H1 (cell line): ENCODE results near the gene RPS17. TPM values are rescaled to one million over a fixed set of nuclear protein-coding genes. Genes with fewer than 3 reads are reported as not detected.

Experiments
- CTCF ChIA-PET: fragments of 300-600 bp; sonication (Branson Sonifier 250); formaldehyde crosslinking; loops from one replicate; lab custom pipeline; 2021; ENCODE audit not compliant: partially characterized antibody; lab: Charles Lee
- POLR2A ChIA-PET: fragments of 300-600 bp; sonication (Branson Sonifier 250); formaldehyde crosslinking; loops from one replicate; lab custom pipeline; 2021; ENCODE audit warnings: inconsistent platforms; ENCODE audit not compliant: partially characterized antibody; lab: Charles Lee
- DNase-seq, 2 experiments: peaks; one replicate each; pipeline versions ENCODE4 v3.0.0 to v3.0.0-alpha.2; 2010 to 2022; ENCODE audit warnings: low spot score in 2 of 2, low read depth in 1 of 2, mixed read lengths in 1 of 2
- FAIRE-seq: peaks from 2 replicates; lab custom pipeline; 2011; peaks lifted over from hg19 to GRCh38; lab: Jason Lieb, UNC
- H2AFZ ChIP-seq: 2 replicates; pipeline ENCODE4 v1.8.1; 2012; ENCODE audit warnings: low read length, inconsistent platforms
- H2AK5ac ChIP-seq: 2 replicates; pipeline ENCODE4 v1.6.1; 2013; ENCODE audit warnings: low read depth, low read length
- H2BK120ac ChIP-seq: replicated peaks from 2 replicates; pipeline ENCODE3; 2013; ENCODE audit warnings: low read depth, low read length, inconsistent platforms
- H2BK12ac ChIP-seq: 2 replicates; pipeline ENCODE4 v1.6.1; 2013; ENCODE audit warnings: low read depth, low read length
- H2BK15ac ChIP-seq: 2 replicates; pipeline ENCODE4 v1.6.1; 2013; ENCODE audit warnings: low read length
- H2BK20ac ChIP-seq: 2 replicates; pipeline ENCODE4 v1.6.1; 2013; ENCODE audit warnings: low read length
- H2BK5ac ChIP-seq: 2 replicates; pipeline ENCODE4 v1.6.1; 2013; ENCODE audit warnings: low read depth, low read length
- H3K14ac ChIP-seq: 2 replicates; pipeline ENCODE4 v1.6.1; 2013; ENCODE audit warnings: inconsistent platforms; ENCODE audit not compliant: insufficient read length
- H3K18ac ChIP-seq: 2 replicates; pipeline ENCODE4 v1.6.1; 2013; ENCODE audit warnings: low read length; ENCODE audit errors: extremely low read depth
- H3K23ac ChIP-seq: 2 replicates; pipeline ENCODE4 v1.6.1; 2013; ENCODE audit warnings: inconsistent platforms; ENCODE audit not compliant: insufficient read length
- H3K23me2 ChIP-seq: 2 replicates; pipeline ENCODE4 v1.6.1; 2013; ENCODE audit warnings: low read depth, low read length
- H3K27ac ChIP-seq: 2 replicates; pipeline ENCODE4 v1.6.1; 2011; ENCODE audit warnings: low read depth, low read length, inconsistent platforms
- H3K27me3 ChIP-seq, 4 experiments: replicated peaks in 1 of 4; 1 replicate in 1 of 4; 2 replicates in 3 of 4; pipeline versions ENCODE4 v1.6.1 to v1.8.1; 2011 to 2013; ENCODE audit warnings: low read length in 3 of 4, mild to moderate bottlenecking in 3 of 4, inconsistent platforms in 2 of 4, mixed read lengths in 2 of 4, moderate library complexity in 1 of 4; ENCODE audit not compliant: control insufficient read depth in 3 of 4, insufficient read depth in 3 of 4; ENCODE audit errors: extremely low read depth in 1 of 4
- H3K36me3 ChIP-seq, 4 experiments: 2 replicates each; pipeline versions ENCODE4 v1.6.1 to v1.8.1; 2011 to 2013; ENCODE audit warnings: mild to moderate bottlenecking in 4 of 4, low read length in 3 of 4, moderate library complexity in 2 of 4, control low read depth in 1 of 4, inconsistent platforms in 1 of 4; ENCODE audit not compliant: insufficient read depth in 4 of 4, control insufficient read depth in 2 of 4
- H3K4ac ChIP-seq: replicated peaks from 2 replicates; pipeline ENCODE3; 2013; ENCODE audit warnings: low read length, low read depth, mixed read lengths, inconsistent platforms; ENCODE audit not compliant: insufficient read length
- H3K4me1 ChIP-seq, 4 experiments: replicated peaks in 1 of 4; 1 replicate in 1 of 4; 2 replicates in 3 of 4; pipeline versions ENCODE4 v1.6.1 to v1.8.1; 2011 to 2013; ENCODE audit warnings: low read length in 3 of 4, inconsistent platforms in 2 of 4, mixed read lengths in 1 of 4; ENCODE audit not compliant: insufficient read depth in 4 of 4, control insufficient read depth in 3 of 4
- H3K4me2 ChIP-seq, 2 experiments: 2 replicates each; pipeline versions ENCODE4 v1.6.1 to v1.8.1; 2011 to 2013; ENCODE audit warnings: low read depth in 2 of 2, low read length in 2 of 2, control low read depth in 1 of 2, inconsistent platforms in 1 of 2, mild to moderate bottlenecking in 1 of 2; ENCODE audit not compliant: insufficient read depth in 1 of 2
- H3K4me3 ChIP-seq, 4 experiments: fragments of 200-600, 300-600 bp in 1 of 4; sonication (generic), shearing (Covaris generic), sonication (Bioruptor Twin) in 1 of 4; 2 replicates each; pipeline versions ENCODE4 v1.5.1 to v1.8.1; 2011 to 2016; ENCODE audit warnings: low read length in 4 of 4, low read depth in 3 of 4, control low read depth in 2 of 4, inconsistent platforms in 2 of 4, mild to moderate bottlenecking in 2 of 4, mixed read lengths in 1 of 4, moderate library complexity in 1 of 4; ENCODE audit not compliant: insufficient read depth in 2 of 4; ENCODE audit errors: extremely low read depth in 1 of 4
- H3K56ac ChIP-seq: replicated peaks from 2 replicates; pipeline ENCODE3; 2013; ENCODE audit warnings: low read depth, mild to moderate bottlenecking, mixed read lengths, low read length, inconsistent platforms; ENCODE audit not compliant: insufficient read length
- H3K79me1 ChIP-seq: 2 replicates; pipeline ENCODE4 v1.6.1; 2013; ENCODE audit warnings: low read depth, low read length, control low read depth
- H3K79me2 ChIP-seq, 2 experiments: 2 replicates each; pipeline versions ENCODE4 v1.6.1 to v1.8.1; 2012 to 2013; ENCODE audit warnings: low read length in 2 of 2, mild to moderate bottlenecking in 2 of 2, inconsistent platforms in 1 of 2; ENCODE audit not compliant: insufficient read depth in 2 of 2, control insufficient read depth in 1 of 2
- H3K9ac ChIP-seq, 4 experiments: replicated peaks in 1 of 4; 1 replicate in 1 of 4; 2 replicates in 3 of 4; pipeline versions ENCODE4 v1.6.1 to v1.8.1; 2011 to 2013; ENCODE audit warnings: low read depth in 3 of 4, low read length in 3 of 4, control low read depth in 2 of 4, mild to moderate bottlenecking in 2 of 4, moderate library complexity in 2 of 4, inconsistent platforms in 1 of 4; ENCODE audit errors: extremely low read depth in 1 of 4
- H3K9me3 ChIP-seq, 2 experiments: 2 replicates each; pipeline versions ENCODE4 v1.6.1 to v1.8.1; 2012 to 2013; ENCODE audit warnings: mild to moderate bottlenecking in 2 of 2, moderate library complexity in 2 of 2, control low read depth in 1 of 2, inconsistent platforms in 1 of 2, low read depth in 1 of 2, low read length in 1 of 2, mixed read lengths in 1 of 2; ENCODE audit not compliant: insufficient read depth in 2 of 2
- H4K20me1 ChIP-seq, 2 experiments: replicated peaks in 1 of 2; 2 replicates each; pipeline versions ENCODE3 to v1.8.1; 2011 to 2013; ENCODE audit warnings: inconsistent platforms in 2 of 2, low read length in 2 of 2, mild to moderate bottlenecking in 1 of 2; ENCODE audit not compliant: insufficient read depth in 2 of 2, control insufficient read depth in 1 of 2
- H4K5ac ChIP-seq: 2 replicates; pipeline ENCODE4 v1.6.1; 2013; ENCODE audit warnings: low read length, low read depth, mixed read lengths, inconsistent platforms; ENCODE audit not compliant: insufficient read length
- H4K8ac ChIP-seq: 2 replicates; pipeline ENCODE4 v1.8.0; 2013; ENCODE audit warnings: mild to moderate bottlenecking, moderate library complexity, low read length, inconsistent platforms; ENCODE audit not compliant: insufficient read depth; ENCODE audit errors: extremely low read depth
- H4K91ac ChIP-seq: replicated peaks from 2 replicates; pipeline ENCODE3; 2013; ENCODE audit warnings: low read length, mixed read lengths, inconsistent platforms; ENCODE audit not compliant: insufficient read length
- CEBPB ChIP-seq: IDR thresholded peaks from 2 replicates; pipeline ENCODE4 v1.6.1; 2012; ENCODE audit warnings: low read depth, low read length
- KDM4A ChIP-seq: IDR thresholded peaks from one replicate; pipeline ENCODE4 v1.7.1; 2012; ENCODE audit warnings: low read depth, mild to moderate bottlenecking, moderate library complexity, low read length, inconsistent platforms; ENCODE audit not compliant: severe bottlenecking
- RBBP5 ChIP-seq: IDR thresholded peaks from 2 replicates; pipeline ENCODE4 v1.7.1; 2012; ENCODE audit warnings: low read depth, mild to moderate bottlenecking, inconsistent platforms, low read length, moderate library complexity, borderline replicate concordance
- RXRA ChIP-seq: IDR thresholded peaks from 2 replicates; pipeline ENCODE4 v1.6.1; 2011; ENCODE audit warnings: low read depth, mild to moderate bottlenecking, low read length, moderate library complexity; ENCODE audit not compliant: insufficient read depth
- TAF1 ChIP-seq: IDR thresholded peaks from 2 replicates; pipeline ENCODE4 v1.6.1; 2011; ENCODE audit warnings: mild to moderate bottlenecking, low read depth, low read length
- WGBS, 2 experiments: shearing (Covaris generic) in 1 of 2; methylation state at CpG; one replicate each; pipeline versions ENCODE4 v1.1.6 to v1.1.7; 2013 to 2015; ENCODE audit warnings: low lambda C conversion rate in 2 of 2, mixed read lengths in 2 of 2, inconsistent platforms in 1 of 2, low coverage in 1 of 2, missing lambda C conversion rate in 1 of 2; ENCODE audit not compliant: insufficient replicate concordance in 2 of 2, insufficient coverage in 1 of 2, insufficient read length in 1 of 2; ENCODE audit errors: extremely low coverage in 1 of 2, missing lambda C conversion rate in 1 of 2; 5-methylcytosine and 5-hydroxymethylcytosine counted together
- polyA plus RNA-seq, 7 experiments: library from polyadenylated mRNA; depleted of rRNA in 3 of 7; stranded (reverse) in 5 of 7; unstranded in 2 of 7; fragments of >200 nt in 5 of 7; fragments of 200-250 nt in 2 of 7; gene quantifications; 1 replicate in 5 of 7; 2 replicates in 1 of 7; 4 replicates in 1 of 7; pipeline versions ENCODE4 v1.2.1 to v1.2.3, GENCODE V29; 2011 to 2013; ENCODE audit warnings: missing spikeins in 2 of 7, mixed read lengths in 2 of 7
- total RNA-seq: library from RNA; stranded (reverse); fragmentation: NEBNext Ultra II Directional; extraction: Animal tissue kit (Norgen Biotek cat#: 25700); gene quantifications from 2 replicates; pipeline ENCODE4 v1.2.1, GENCODE V29; 2021
- TF ChIP-seq, protein P1 (sequence below): IDR thresholded peaks from 2 replicates; pipeline ENCODE4 v1.6.1; 2012; ENCODE audit warnings: inconsistent platforms

RPS17 gene
- total and polyA plus RNA-seq, 2 of the 8 experiments (the other 6 are each of a cell fraction or from before 2014, with no cell fraction given) = 2,416 to 5,590 TPM

DNA sequence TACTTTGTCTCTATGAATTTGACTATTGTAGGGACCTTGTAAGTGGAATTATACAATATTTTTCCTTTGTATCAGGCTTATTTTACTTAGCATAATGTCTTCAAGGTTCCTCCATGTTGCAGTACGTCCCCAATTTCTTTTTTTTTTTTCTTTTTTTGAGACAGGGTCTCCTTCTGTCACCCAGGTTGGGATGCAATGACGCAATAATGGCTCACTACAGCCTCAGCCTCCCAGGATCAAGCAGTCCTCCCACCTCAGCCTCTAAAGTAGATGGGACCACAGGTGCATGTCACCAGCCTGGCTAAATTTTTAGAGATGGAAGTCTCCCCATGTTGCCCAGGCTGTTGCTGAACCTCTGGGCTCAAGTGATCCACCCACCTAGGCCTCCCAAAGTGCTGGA, 40.5 kb upstream of the RPS17 start:
- Histone ChIP-seq H2BK5ac (no peak overlapping the region), H2BK20ac (no peak overlapping the region), H3K36me3 (no peaks in the 10 kb centered on the region), H4K91ac (no peak overlapping the region), H3K18ac (no peak overlapping the region), H3K4me3 (no peak overlapping the region), H3K56ac (no peak overlapping the region), H3K27ac (no peak overlapping the region), H2BK15ac (no peak overlapping the region), H4K8ac (no peak overlapping the region), H2AK5ac (no peak overlapping the region), H3K4me1 (peaks cover 0 to 8% (median 3%) of the 10 kb centered on the region in 4 experiments; a peak in 2 of 7 replicates), H3K14ac (no peak overlapping the region), H2BK12ac (no peak overlapping the region), H3K9ac (no peak overlapping the region), H3K79me2 (no peaks in the 10 kb centered on the region), H3K23me2 (no peaks in the 10 kb centered on the region), H2AFZ (no peak overlapping the region), H2BK120ac (no peak overlapping the region), H3K27me3 (no peaks in the 10 kb centered on the region; a peak in 1 of 7 replicates), H3K23ac (no peak overlapping the region), H3K4ac (no peak overlapping the region), H4K20me1 (no peaks in the 10 kb centered on the region), H4K5ac (no peak overlapping the region), H3K9me3 (no peaks in the 10 kb centered on the region), H3K79me1 (no peaks in the 10 kb centered on the region), H3K4me2 (no peak overlapping the region)
- no peak for DNase-seq
- no peak for TF ChIP-seq RBBP5
- TF ChIP-seq TAF1 = no peak
- TF ChIP-seq KDM4A = no peak
- TF ChIP-seq, protein P1, sequence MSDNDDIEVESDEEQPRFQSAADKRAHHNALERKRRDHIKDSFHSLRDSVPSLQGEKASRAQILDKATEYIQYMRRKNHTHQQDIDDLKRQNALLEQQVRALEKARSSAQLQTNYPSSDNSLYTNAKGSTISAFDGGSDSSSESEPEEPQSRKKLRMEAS = no peak
- peak; percentile 37; the same call in 1 of the 2 replicates for TF ChIP-seq CEBPB
- TF ChIP-seq RXRA = no peak
- ChIA-PET POLR2A (interaction anchor here (1.1 kb wide), 1 partner anchor 10 kb away, joined by 3 read pairs; no protein-coding TSS in a partner anchor), CTCF (interaction anchor here (0.9 kb wide), 1 partner anchor 16 kb away, joined by 3 read pairs; no protein-coding TSS in a partner anchor)
- FAIRE-seq = no peak
- WGBS, 2 experiments = 90% methylated on average over 2 of the region's 2 CpGs; no CpG with 5 or more reads in 1 of the 2 experiments
